ENCODE data around the gene STARD3.

- TF ChIP-seq CTCF (IDR thresholded peaks at IDR 0.05; ENCODE audit: poor library complexity) = no peak
- no peak for TF ChIP-seq EZH2 (IDR thresholded peaks at IDR 0.05; ENCODE audit: borderline replicate concordance)
These were observed 23.0 kb downstream of the STARD3 start for GRCh38 chr17:39660011-39660360.

All from hepatocyte (in vitro differentiated cells).